ENCODE data around the gene C16orf82. TPM values are rescaled to one million over a fixed set of nuclear protein-coding genes. Genes with fewer than 3 reads are reported as not detected.

The C16orf82 gene
- total RNA-seq, 4 donors from 2014 or later, result not detected

GRCh38 chr16:27114006-27114405 is 47.3 kb downstream of the C16orf82 start:
- no peak overlapping the region for H3K27ac ChIP-seq
- intact Hi-C loops (cut with DNase I; ENCODE audit: low total_unique reads), result no loop called here
- H3K4me3 ChIP-seq, result no peak overlapping the region
- no peak for TF ChIP-seq POLR2A (IDR thresholded peaks at IDR 0.05)
- no peak for TF ChIP-seq CTCF (IDR thresholded peaks at IDR 0.05 in 4 of 5, conservative IDR thresholded peaks at IDR 0.05 in 1 of 5)
- in situ Hi-C loops (cut with MboI; ENCODE audit: low sequenced_read_pairs in 4 of 4), result loop anchor here in 2 of 4 donors (25.0 kb wide), 1 partner anchor 1277 kb away; no protein-coding TSS in a partner anchor
- no peaks in the 10 kb centered on the region for H3K9me3 ChIP-seq
- no peak for DNase-seq
- no peaks in the 10 kb centered on the region for H3K36me3 ChIP-seq
- no peak for ATAC-seq
- no peaks in the 10 kb centered on the region for H3K27me3 ChIP-seq
- peaks cover 0 to 5% of the 10 kb centered on the region in 2 donors for H3K4me1 ChIP-seq

- Histone ChIP-seq H3K27me3 (peaks cover 0 to 4% (median 0%) of the 10 kb centered on the region in 3 donors), H3K9me3 (peaks cover 0 to 13% (median 0%) of the 10 kb centered on the region in 3 donors), H3K4me1 (no peaks in the 10 kb centered on the region), H3K4me3 (no peak overlapping the region), H3K36me3 (no peaks in the 10 kb centered on the region), H3K27ac (no peak overlapping the region)
- ATAC-seq, result no peak
- intact Hi-C loops (cut with DNase I; ENCODE audit: low total_unique reads) (no loop called here), in situ Hi-C loops (cut with MboI; ENCODE audit: low sequenced_read_pairs in 4 of 4) (loop anchor here in 2 of 4 donors (25.0 kb wide), 1 partner anchor 1281 kb away; no protein-coding TSS in a partner anchor)
- no peak for TF ChIP-seq CTCF (IDR thresholded peaks at IDR 0.05 in 4 of 5, conservative IDR thresholded peaks at IDR 0.05 in 1 of 5)
- TF ChIP-seq POLR2A (IDR thresholded peaks at IDR 0.05), result no peak
- DNase-seq, result no peak
Observed at GRCh38 chr16:27118526-27118925, 51.8 kb downstream of the C16orf82 start.

Other genes starting within 250 kb of the C16orf82 start
- gene KDM8, start 136.6 kb downstream of the C16orf82 start, total RNA-seq, result 1 to 10 TPM; 3.2 to 6.3 (median 5.1) TPM
- 10 to 100 TPM; 20.2 to 29.1 (median 22.0) TPM for gene NSMCE1, start 201.8 kb downstream of the C16orf82 start, total RNA-seq
- 1 to 10 TPM; 4.5 to 7.4 (median 6.5) TPM for gene IL4R, start 247.0 kb downstream of the C16orf82 start, total RNA-seq

Measured in gastrocnemius medialis (tissue), 4 donors.